GM23338 (cell line): ENCODE results near the gene ALDH9A1. TPM values are rescaled to one million over a fixed set of nuclear protein-coding genes. Genes with fewer than 3 reads are reported as not detected.
"Not testable (repeated sequence)": the region's sequence is repeated elsewhere in the genome, so short reads cannot be mapped to it uniquely, and the experiment has no call there.

Source experiments
- ATAC-seq: fragments of 200-7000 bp; cut with Tn5 transposase; 3 replicates; pipeline ENCODE4 v1.9.1; 2020
- DNase-seq: peaks from one replicate; pipeline ENCODE4 v3.0.0-alpha.2; 2015; ENCODE audit warnings: low spot score
- H2AFZ ChIP-seq: fragments of 200-600 bp; sonication (generic); 2 replicates; pipeline ENCODE4 v1.8.0; 2016; ENCODE audit warnings: antibody characterized with exemption, mild to moderate bottlenecking, moderate library complexity
- H3F3A ChIP-seq: fragments of 200-600 bp; sonication (generic); replicated peaks from 2 replicates; pipeline ENCODE4 v1.8.0; 2017; ENCODE audit warnings: antibody characterized with exemption, mixed run types, low read depth
- H3K27ac ChIP-seq: fragments of 200-600 bp; sonication (generic); 2 replicates; pipeline ENCODE4 v1.6.1; 2016; ENCODE audit warnings: low read depth
- H3K27me3 ChIP-seq: fragments of 200-600 bp; sonication (generic); 2 replicates; pipeline ENCODE4 v1.8.0; 2016; ENCODE audit warnings: mild to moderate bottlenecking, mixed run types, moderate library complexity; ENCODE audit not compliant: insufficient read depth
- H3K36me3 ChIP-seq: fragments of 200-600 bp; sonication (generic); 2 replicates; pipeline ENCODE4 v1.8.0; 2016; ENCODE audit warnings: mild to moderate bottlenecking; ENCODE audit not compliant: insufficient read depth
- H3K4me1 ChIP-seq: fragments of 200-600 bp; sonication (generic); 2 replicates; pipeline ENCODE4 v1.8.0; 2016; ENCODE audit warnings: mild to moderate bottlenecking, moderate library complexity; ENCODE audit not compliant: insufficient read depth
- H3K4me2 ChIP-seq: fragments of 200-600 bp; sonication (generic); 2 replicates; pipeline ENCODE4 v1.7.1; 2017; ENCODE audit warnings: mixed run types
- H3K4me3 ChIP-seq: fragments of 200-600 bp; sonication (generic); 2 replicates; pipeline ENCODE4 v1.6.1; 2016; ENCODE audit warnings: mixed run types
- H3K79me2 ChIP-seq: fragments of 200-600 bp; sonication (generic); replicated peaks from 2 replicates; pipeline ENCODE4 v1.8.0; 2017; ENCODE audit warnings: mild to moderate bottlenecking; ENCODE audit not compliant: insufficient read depth
- H3K9me2 ChIP-seq: fragments of 200-600 bp; sonication (generic); 2 replicates; pipeline ENCODE4 v1.8.0; 2017; ENCODE audit not compliant: insufficient read depth
- H4K20me1 ChIP-seq: fragments of 200-600 bp; sonication (generic); replicated peaks from 2 replicates; pipeline ENCODE4 v1.8.0; 2017; ENCODE audit warnings: mild to moderate bottlenecking; ENCODE audit not compliant: insufficient read depth
- H3K27ac Mint-ChIP-seq: 2 replicates; pipeline ENCODE4 v1.8.0; 2020; ENCODE audit warnings: inconsistent platforms, mild to moderate bottlenecking, moderate library complexity, mixed read lengths
- H3K27me3 Mint-ChIP-seq: 3 replicates; pipeline ENCODE4 v1.8.0; 2022; ENCODE audit warnings: low read depth, mild to moderate bottlenecking, moderate library complexity, mixed read lengths, inconsistent platforms; ENCODE audit not compliant: insufficient read depth, poor library complexity
- H3K36me3 Mint-ChIP-seq: 3 replicates; pipeline ENCODE4 v1.8.0; 2021; ENCODE audit warnings: low read depth, mild to moderate bottlenecking, inconsistent platforms, moderate library complexity, mixed read lengths
- H3K4me1 Mint-ChIP-seq: 3 replicates; pipeline ENCODE4 v1.8.0; 2020; ENCODE audit warnings: mild to moderate bottlenecking, inconsistent platforms, mixed read lengths
- H3K4me3 Mint-ChIP-seq: 3 replicates; pipeline ENCODE4 v1.8.0; 2021; ENCODE audit warnings: moderate library complexity, mild to moderate bottlenecking, inconsistent platforms, mixed read lengths
- H3K9me3 Mint-ChIP-seq: 3 replicates; pipeline ENCODE4 v1.8.0; 2020; ENCODE audit warnings: moderate library complexity, mild to moderate bottlenecking, inconsistent platforms, mixed read lengths
- STAT1 ChIP-seq: IDR thresholded peaks from one replicate; pipeline ENCODE4 v1.6.1; 2016; ENCODE audit warnings: antibody characterized with exemption; ENCODE audit not compliant: unreplicated experiment
- polyA plus RNA-seq: library from polyadenylated mRNA; unstranded; fragments of >200 nt; fragmentation: Nextera tagmentation; extraction: Ambion mirVana; gene quantifications from 2 replicates; pipeline ENCODE4 v1.2.1, GENCODE V29; 2016
- total RNA-seq: library from RNA; depleted of rRNA; stranded (reverse); fragments of >200 nt; shearing (Covaris generic); gene quantifications from 2 replicates; pipeline ENCODE4 v1.2.3, GENCODE V29; 2014
- TF ChIP-seq, protein P1 (sequence below): IDR thresholded peaks from 2 replicates; pipeline ENCODE4 v1.6.1; 2016; ENCODE audit warnings: antibody characterized with exemption
- TF ChIP-seq, protein P2 (sequence below), 2 experiments: fragments of 200-600 bp in 1 of 2; sonication (generic) in 1 of 2; conservative IDR thresholded peaks; 2 replicates each; pipeline versions ENCODE4 v1.5.1 to v1.6.1; 2016 to 2017; ENCODE audit warnings: antibody characterized with exemption in 2 of 2, low read depth in 2 of 2, mild to moderate bottlenecking in 2 of 2, moderate library complexity in 1 of 2
- TF ChIP-seq, protein P3 (sequence below): IDR thresholded peaks from one replicate; pipeline ENCODE4 v1.6.1; 2018; ENCODE audit warnings: antibody characterized with exemption; ENCODE audit not compliant: unreplicated experiment

The ALDH9A1 gene
- total and polyA plus RNA-seq, 2 experiments from 2014 or later = 50.6 to 59.2 TPM

DNA sequence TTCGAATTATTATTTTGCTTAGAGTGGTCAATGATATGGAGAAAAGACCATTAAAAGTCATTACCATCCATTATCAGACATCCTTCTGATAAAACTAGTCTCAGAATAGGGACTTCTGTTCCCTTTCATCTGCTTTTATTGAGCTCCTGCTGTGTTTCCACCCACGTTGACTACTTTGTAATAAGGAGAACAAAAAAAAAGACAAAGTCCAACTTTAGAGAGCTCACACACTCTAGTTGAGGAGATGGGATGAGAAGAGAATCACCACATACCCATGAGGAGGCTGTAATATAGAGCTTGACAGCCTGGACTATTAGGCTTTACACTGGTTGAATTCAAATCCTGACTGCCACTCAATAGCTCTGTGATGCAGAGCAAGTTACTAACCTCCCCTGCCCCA lies 27.8 kb upstream of the ALDH9A1 start (continued):
- TF ChIP-seq, protein P1, sequence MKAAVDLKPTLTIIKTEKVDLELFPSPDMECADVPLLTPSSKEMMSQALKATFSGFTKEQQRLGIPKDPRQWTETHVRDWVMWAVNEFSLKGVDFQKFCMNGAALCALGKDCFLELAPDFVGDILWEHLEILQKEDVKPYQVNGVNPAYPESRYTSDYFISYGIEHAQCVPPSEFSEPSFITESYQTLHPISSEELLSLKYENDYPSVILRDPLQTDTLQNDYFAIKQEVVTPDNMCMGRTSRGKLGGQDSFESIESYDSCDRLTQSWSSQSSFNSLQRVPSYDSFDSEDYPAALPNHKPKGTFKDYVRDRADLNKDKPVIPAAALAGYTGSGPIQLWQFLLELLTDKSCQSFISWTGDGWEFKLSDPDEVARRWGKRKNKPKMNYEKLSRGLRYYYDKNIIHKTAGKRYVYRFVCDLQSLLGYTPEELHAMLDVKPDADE = no peak
- TF ChIP-seq, protein P2, sequence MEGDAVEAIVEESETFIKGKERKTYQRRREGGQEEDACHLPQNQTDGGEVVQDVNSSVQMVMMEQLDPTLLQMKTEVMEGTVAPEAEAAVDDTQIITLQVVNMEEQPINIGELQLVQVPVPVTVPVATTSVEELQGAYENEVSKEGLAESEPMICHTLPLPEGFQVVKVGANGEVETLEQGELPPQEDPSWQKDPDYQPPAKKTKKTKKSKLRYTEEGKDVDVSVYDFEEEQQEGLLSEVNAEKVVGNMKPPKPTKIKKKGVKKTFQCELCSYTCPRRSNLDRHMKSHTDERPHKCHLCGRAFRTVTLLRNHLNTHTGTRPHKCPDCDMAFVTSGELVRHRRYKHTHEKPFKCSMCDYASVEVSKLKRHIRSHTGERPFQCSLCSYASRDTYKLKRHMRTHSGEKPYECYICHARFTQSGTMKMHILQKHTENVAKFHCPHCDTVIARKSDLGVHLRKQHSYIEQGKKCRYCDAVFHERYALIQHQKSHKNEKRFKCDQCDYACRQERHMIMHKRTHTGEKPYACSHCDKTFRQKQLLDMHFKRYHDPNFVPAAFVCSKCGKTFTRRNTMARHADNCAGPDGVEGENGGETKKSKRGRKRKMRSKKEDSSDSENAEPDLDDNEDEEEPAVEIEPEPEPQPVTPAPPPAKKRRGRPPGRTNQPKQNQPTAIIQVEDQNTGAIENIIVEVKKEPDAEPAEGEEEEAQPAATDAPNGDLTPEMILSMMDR (conservative IDR thresholded peaks at IDR 0.05; ENCODE audit: low read depth in 2 of 2) = no peak

DNA sequence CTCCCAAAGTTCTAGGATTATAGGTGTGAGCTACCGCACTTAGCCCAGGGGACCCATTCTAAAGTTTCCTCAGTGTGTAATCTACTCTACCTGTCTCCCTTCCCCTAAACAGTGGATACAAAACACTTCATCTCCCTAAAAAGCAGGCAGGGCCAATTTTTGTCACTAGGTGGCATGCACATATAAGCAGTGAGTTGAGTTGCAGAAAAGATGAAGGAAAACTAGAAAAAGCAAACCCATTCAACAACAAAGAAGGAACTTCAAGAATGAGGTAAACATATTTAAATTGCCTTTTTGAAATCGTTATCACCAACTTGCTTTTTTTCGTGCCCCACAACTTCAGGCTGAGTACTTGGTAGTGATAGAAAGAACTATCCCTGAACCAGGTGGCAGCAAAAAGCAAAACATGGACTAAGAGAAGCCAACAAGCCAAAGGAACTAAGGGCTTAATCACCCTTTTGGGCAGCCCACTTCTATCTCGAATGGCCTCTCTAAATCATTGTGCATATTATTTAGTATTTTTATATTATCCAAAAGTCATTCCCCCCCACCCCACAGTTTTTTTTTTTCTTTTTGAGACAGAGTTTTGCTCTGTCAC lies 19.7 kb upstream of the ALDH9A1 start:
- Mint-ChIP-seq H3K27me3 (no peaks in the 10 kb centered on the region), H3K4me1 (peaks cover 2% of the 10 kb centered on the region; the same call in 1 of the 3 replicates), H3K36me3 (no peaks in the 10 kb centered on the region), H3K27ac (no peak overlapping the region; the same call in 1 of the 2 replicates), H3K9me3 (no peaks in the 10 kb centered on the region; the same call in 1 of the 3 replicates), H3K4me3 (no peak overlapping the region)
- Histone ChIP-seq H3K9me2 (no peaks in the 10 kb centered on the region), H3K27me3 (no peaks in the 10 kb centered on the region), H3K27ac (no peak overlapping the region), H3K36me3 (no peaks in the 10 kb centered on the region), H4K20me1 (no peaks in the 10 kb centered on the region), H3F3A (no peaks in the 10 kb centered on the region), H2AFZ (no peak overlapping the region), H3K4me2 (no peak overlapping the region), H3K4me3 (no peak overlapping the region), H3K4me1 (no peaks in the 10 kb centered on the region), H3K79me2 (no peaks in the 10 kb centered on the region)
- DNase-seq (peak; percentile 86), ATAC-seq (peak; percentile 92)
- TF ChIP-seq, protein P2 (conservative IDR thresholded peaks at IDR 0.05; ENCODE audit: low read depth in 2 of 2) = peak; percentile 94 to 98
- TF ChIP-seq, protein P3, sequence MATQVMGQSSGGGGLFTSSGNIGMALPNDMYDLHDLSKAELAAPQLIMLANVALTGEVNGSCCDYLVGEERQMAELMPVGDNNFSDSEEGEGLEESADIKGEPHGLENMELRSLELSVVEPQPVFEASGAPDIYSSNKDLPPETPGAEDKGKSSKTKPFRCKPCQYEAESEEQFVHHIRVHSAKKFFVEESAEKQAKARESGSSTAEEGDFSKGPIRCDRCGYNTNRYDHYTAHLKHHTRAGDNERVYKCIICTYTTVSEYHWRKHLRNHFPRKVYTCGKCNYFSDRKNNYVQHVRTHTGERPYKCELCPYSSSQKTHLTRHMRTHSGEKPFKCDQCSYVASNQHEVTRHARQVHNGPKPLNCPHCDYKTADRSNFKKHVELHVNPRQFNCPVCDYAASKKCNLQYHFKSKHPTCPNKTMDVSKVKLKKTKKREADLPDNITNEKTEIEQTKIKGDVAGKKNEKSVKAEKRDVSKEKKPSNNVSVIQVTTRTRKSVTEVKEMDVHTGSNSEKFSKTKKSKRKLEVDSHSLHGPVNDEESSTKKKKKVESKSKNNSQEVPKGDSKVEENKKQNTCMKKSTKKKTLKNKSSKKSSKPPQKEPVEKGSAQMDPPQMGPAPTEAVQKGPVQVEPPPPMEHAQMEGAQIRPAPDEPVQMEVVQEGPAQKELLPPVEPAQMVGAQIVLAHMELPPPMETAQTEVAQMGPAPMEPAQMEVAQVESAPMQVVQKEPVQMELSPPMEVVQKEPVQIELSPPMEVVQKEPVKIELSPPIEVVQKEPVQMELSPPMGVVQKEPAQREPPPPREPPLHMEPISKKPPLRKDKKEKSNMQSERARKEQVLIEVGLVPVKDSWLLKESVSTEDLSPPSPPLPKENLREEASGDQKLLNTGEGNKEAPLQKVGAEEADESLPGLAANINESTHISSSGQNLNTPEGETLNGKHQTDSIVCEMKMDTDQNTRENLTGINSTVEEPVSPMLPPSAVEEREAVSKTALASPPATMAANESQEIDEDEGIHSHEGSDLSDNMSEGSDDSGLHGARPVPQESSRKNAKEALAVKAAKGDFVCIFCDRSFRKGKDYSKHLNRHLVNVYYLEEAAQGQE = no peak
- TF ChIP-seq STAT1 = no peak

DNA sequence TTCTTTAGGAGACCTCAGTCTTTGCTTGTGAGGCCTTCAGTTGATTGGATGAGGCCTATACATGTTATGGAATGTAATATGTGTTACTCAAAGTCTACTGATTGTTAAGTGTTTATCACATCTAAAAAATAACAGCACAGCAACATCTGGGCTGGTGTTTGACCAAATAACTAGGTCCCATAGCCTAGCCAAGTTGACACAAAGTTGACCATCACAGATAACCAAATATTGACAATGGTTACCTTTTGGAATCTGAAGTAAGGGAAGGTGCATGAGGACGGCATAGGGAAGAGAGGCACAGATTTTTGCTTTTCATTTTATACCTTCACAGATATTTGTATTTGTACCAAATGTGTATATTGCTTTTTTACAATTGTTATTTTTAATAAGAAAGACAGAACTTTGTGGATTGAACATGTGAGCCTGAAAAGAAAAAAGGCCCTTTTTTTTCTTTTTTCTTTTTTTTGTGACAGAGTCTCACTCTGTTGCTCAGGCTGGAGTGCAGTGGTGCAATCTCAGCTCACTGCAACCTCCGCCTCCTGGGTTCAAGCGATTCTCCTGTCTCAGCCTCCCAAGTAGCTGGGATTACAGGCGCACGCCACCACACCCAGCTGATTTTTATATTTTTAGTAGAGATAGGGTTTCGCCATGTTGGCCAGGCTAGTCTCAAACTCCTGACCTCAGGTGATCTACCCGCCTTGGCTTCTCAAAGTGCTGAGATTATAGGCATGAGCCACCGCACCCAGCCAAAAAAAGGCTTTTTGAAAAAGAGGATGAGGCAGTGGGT lies 18.1 kb upstream of the ALDH9A1 start:
- not testable (repeated sequence) for H3K4me3 ChIP-seq, H3K9me3 Mint-ChIP-seq, H3K4me1 Mint-ChIP-seq, H3K36me3 Mint-ChIP-seq, H3F3A ChIP-seq, H3K27me3 ChIP-seq, H3K9me2 ChIP-seq, H3K4me2 ChIP-seq, ATAC-seq, H2AFZ ChIP-seq, H3K79me2 ChIP-seq, H3K27ac ChIP-seq, H3K27ac Mint-ChIP-seq, H4K20me1 ChIP-seq, H3K4me1 ChIP-seq, H3K27me3 Mint-ChIP-seq, DNase-seq, H3K36me3 ChIP-seq, H3K4me3 Mint-ChIP-seq
